ENCODE results near the gene PLAAT4.
"Not testable (repeated sequence)": the region's sequence is repeated elsewhere in the genome, so short reads cannot be mapped to it uniquely, and the experiment has no call there.

The PLAAT4 gene

GRCh38 chr11:63543711-63544110 lies 7.1 kb downstream of the PLAAT4 start:
- DNase-seq (ENCODE audit: low read depth in 2 of 2): no peak

- DNase-seq (ENCODE audit: low read depth in 2 of 2): no peak
Observed at GRCh38 chr11:63547061-63547460, 10.5 kb downstream of the PLAAT4 start.

GRCh38 chr11:63548178-63548577 lies 11.6 kb downstream of the PLAAT4 start:
- no peak for DNase-seq (ENCODE audit: low read depth in 2 of 2)

GRCh38 chr11:63549411-63549810 lies 12.8 kb downstream of the PLAAT4 start:
- DNase-seq (ENCODE audit: low read depth in 2 of 2): no peak

GRCh38 chr11:63550156-63550700 lies 13.6 kb downstream of the PLAAT4 start:
- DNase-seq (ENCODE audit: low read depth in 2 of 2): not testable (repeated sequence)

- DNase-seq (ENCODE audit: low read depth in 2 of 2): no peak
Observed at GRCh38 chr11:63551091-63551888, 14.7 kb downstream of the PLAAT4 start.

GRCh38 chr11:63551889-63552266 lies 15.3 kb downstream of the PLAAT4 start:
- DNase-seq (ENCODE audit: low read depth in 2 of 2): no peak

GRCh38 chr11:63552921-63553320 lies 16.3 kb downstream of the PLAAT4 start:
- DNase-seq (ENCODE audit: low read depth in 2 of 2): no peak

- DNase-seq (ENCODE audit: low read depth in 2 of 2): no peak
Observed at GRCh38 chr11:63553759-63554158, 17.2 kb downstream of the PLAAT4 start.

GRCh38 chr11:63554877-63555223 lies 18.2 kb downstream of the PLAAT4 start:
- DNase-seq (ENCODE audit: low read depth in 2 of 2): no peak

- no peak for DNase-seq (ENCODE audit: low read depth in 2 of 2)
Observed at GRCh38 chr11:63556404-63557013, 19.9 kb downstream of the PLAAT4 start.

GRCh38 chr11:63557570-63557969 lies 21.0 kb downstream of the PLAAT4 start:
- no peak for DNase-seq (ENCODE audit: low read depth in 2 of 2)

GRCh38 chr11:63558459-63559157 lies 22.0 kb downstream of the PLAAT4 start:
- no peak for DNase-seq (ENCODE audit: low read depth in 2 of 2)

- no peak for DNase-seq (ENCODE audit: low read depth in 2 of 2)
Observed at GRCh38 chr11:63560506-63561180, 24.0 kb downstream of the PLAAT4 start.

GRCh38 chr11:63563201-63564055 lies 26.8 kb downstream of the PLAAT4 start, which contains the start of gene PLAAT2:
Gene PLAAT2, minus strand, starts transcription at chr11:63563379. Its CDS starts 55 bp downstream, at chr11:63563324.
- no peak for DNase-seq (ENCODE audit: low read depth in 2 of 2)

GRCh38 chr11:63564056-63564774 lies 27.6 kb downstream of the PLAAT4 start:
- no peak for DNase-seq (ENCODE audit: low read depth in 2 of 2)

- no peak for DNase-seq (ENCODE audit: low read depth in 2 of 2)
Observed at GRCh38 chr11:63564784-63565350, 28.3 kb downstream of the PLAAT4 start.

- DNase-seq (ENCODE audit: low read depth in 2 of 2): peak in 1 of 2 experiments; percentile 28
Observed at GRCh38 chr11:63567044-63567840, 30.6 kb downstream of the PLAAT4 start.

GRCh38 chr11:63569570-63569969 lies 33.0 kb downstream of the PLAAT4 start:
- DNase-seq (ENCODE audit: low read depth in 2 of 2): no peak
